Esophagus (tissue), 2 donors: ENCODE measurements around the gene GTF2H2. TPM values are rescaled to one million over a fixed set of nuclear protein-coding genes. Genes with fewer than 3 reads are reported as not detected.
"Not testable (repeated sequence)": the region's sequence is repeated elsewhere in the genome, so short reads cannot be mapped to it uniquely, and the experiment has no call there.

ENCODE experiments used
- H3K27ac ChIP-seq, 2 donors: one replicate each; pipeline ENCODE4 v1.5.1; 2013; ENCODE audit warnings: low read depth in 2 of 2, mild to moderate bottlenecking in 2 of 2, inconsistent platforms in 1 of 2, low read length in 1 of 2, moderate library complexity in 1 of 2
- H3K27me3 ChIP-seq, 2 donors: one replicate each; pipeline ENCODE4 v1.6.1; 2013; ENCODE audit warnings: low read length in 2 of 2, control low read depth in 1 of 2, mild to moderate bottlenecking in 1 of 2; ENCODE audit not compliant: insufficient read depth in 2 of 2, control insufficient read depth in 1 of 2
- H3K36me3 ChIP-seq, 2 donors: one replicate each; pipeline ENCODE4 v1.6.1; 2013; ENCODE audit warnings: low read length in 1 of 2; ENCODE audit not compliant: control insufficient read depth in 2 of 2, insufficient read depth in 2 of 2
- H3K4me1 ChIP-seq, 2 donors: one replicate each; pipeline ENCODE4 v1.6.1; 2013; ENCODE audit warnings: low read length in 1 of 2; ENCODE audit not compliant: control insufficient read depth in 2 of 2, insufficient read depth in 2 of 2
- H3K4me3 ChIP-seq, 2 donors: one replicate each; pipeline ENCODE4 v1.5.1; 2013; ENCODE audit warnings: low read length in 2 of 2, mild to moderate bottlenecking in 2 of 2, low read depth in 1 of 2, moderate library complexity in 1 of 2
- H3K9me3 ChIP-seq, 2 donors: one replicate each; pipeline ENCODE4 v1.6.1; 2013; ENCODE audit warnings: mild to moderate bottlenecking in 2 of 2, low read depth in 1 of 2, low read length in 1 of 2, moderate library complexity in 1 of 2; ENCODE audit not compliant: control insufficient read depth in 2 of 2, insufficient read depth in 1 of 2
- WGBS, 2 donors: extraction: QIAGEN DNeasy Blood & Tissue Kit; methylation state at CpG; one replicate each; pipeline ENCODE4 v1.1.7; 2013; 5-methylcytosine and 5-hydroxymethylcytosine counted together
- polyA plus RNA-seq, 2 donors: library from polyadenylated mRNA; stranded (reverse); fragments of 200-250 nt; gene quantifications; one replicate each; pipeline ENCODE4 v1.2.3, GENCODE V29; 2013
- donor health status: healthy with polysubstance abuse.
- donor health status: Bipolar disorder and iron deficiency.

Gene GTF2H2
- polyA plus RNA-seq = 1 to 10 TPM; 2.3 to 4.0 TPM

DNA sequence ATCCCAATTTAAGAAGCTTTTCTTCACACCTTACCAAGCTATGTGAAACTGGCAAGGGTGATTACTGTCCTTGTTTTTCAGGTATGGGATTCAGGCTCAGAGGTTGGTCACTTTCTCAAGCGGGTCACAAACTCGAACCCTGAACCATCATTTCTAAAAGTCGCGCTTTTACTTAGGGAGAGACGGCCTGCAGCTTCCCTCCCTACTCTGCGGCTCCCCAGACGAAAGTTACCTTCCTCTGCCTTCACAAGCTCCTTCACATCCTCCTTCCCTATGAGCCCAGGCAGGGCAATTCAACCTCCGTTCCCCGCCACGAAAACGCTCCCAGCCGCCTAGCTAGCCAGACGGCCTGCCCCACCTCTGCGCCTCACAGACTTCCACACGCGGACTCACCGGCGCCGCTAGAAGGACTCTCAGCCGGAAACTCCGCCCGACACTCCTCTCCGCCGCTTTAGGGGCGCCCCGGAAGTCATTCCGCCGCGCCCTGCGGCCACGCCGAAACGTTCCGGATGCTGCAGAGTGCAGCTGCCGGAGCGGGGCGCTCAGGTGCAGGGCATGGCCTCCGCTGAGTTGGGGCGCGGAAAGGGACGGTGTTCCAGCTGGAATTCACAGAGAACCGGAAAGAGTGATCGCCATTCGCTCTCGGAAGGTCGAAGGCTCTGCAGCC is at the start of gene GTF2H2:
Gene GTF2H2 (minus strand): TSS at position 415 of the 667 bp plus-strand sequence. CDS start 4,913 bp downstream, outside the sequence.
- H3K27ac ChIP-seq, H3K36me3 ChIP-seq, H3K9me3 ChIP-seq, H3K4me3 ChIP-seq, H3K4me1 ChIP-seq, H3K27me3 ChIP-seq: not testable (repeated sequence)
- no CpG with 5 or more reads among the region's 46 CpGs for WGBS, 2 donors

DNA sequence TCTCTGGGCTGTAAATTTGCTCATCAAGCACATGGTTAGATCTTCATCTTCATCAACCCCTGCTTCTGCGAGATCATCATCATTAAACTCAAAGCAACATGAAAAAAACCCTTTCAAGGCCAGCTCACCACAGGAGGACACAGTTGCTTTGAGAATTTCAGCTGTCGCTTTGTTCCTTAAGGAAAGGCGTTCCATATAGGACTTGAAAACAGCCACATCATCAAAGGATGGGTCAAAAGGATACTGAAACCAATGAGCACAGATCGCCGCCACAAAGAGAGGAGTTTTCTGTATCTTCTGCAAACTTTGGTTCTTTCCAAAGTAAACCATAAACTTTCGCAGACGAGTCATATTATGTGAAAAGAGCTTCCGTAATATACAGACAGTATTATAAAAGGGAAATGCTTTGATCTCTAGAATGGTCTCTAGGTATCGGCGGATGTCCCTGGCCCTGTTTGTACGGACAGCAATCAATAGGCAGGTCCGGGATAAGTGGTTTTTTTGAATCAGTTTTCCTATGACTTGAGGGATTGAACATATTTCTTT is 42.3 kb upstream of the GTF2H2 start:
- not testable (repeated sequence) for H3K4me3 ChIP-seq, H3K4me1 ChIP-seq, H3K27me3 ChIP-seq, H3K9me3 ChIP-seq, H3K27ac ChIP-seq, H3K36me3 ChIP-seq
- WGBS, 2 donors = no CpG with 5 or more reads among the region's 12 CpGs

GRCh38 chr5:71099996-71100395 is 32.5 kb upstream of the GTF2H2 start:
- H3K4me1 ChIP-seq, H3K27ac ChIP-seq, H3K4me3 ChIP-seq, H3K27me3 ChIP-seq, H3K9me3 ChIP-seq, H3K36me3 ChIP-seq: not testable (repeated sequence)
- no CpG with 5 or more reads among the region's 7 CpGs for WGBS, 2 donors

DNA sequence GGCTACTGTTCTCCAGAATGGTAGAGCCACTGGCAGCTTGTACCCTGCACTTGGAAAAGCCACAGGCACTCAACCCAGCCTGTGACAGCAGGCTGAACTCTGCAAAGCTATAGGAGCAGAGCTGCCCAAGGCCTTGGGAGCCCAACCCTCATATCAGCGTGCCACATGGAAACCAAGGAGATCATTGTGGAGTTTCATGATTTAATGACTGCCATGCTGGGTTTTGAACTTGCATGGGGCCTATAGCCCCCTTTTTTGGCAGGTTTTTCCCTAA is 30.4 kb upstream of the GTF2H2 start:
- H3K9me3 ChIP-seq, H3K4me3 ChIP-seq, H3K4me1 ChIP-seq, H3K27me3 ChIP-seq, H3K27ac ChIP-seq, H3K36me3 ChIP-seq: not testable (repeated sequence)
- no CpG with 5 or more reads among the region's 1 CpG for WGBS, 2 donors

GRCh38 chr5:71097173-71097929 is 29.9 kb upstream of the GTF2H2 start:
- H3K36me3 ChIP-seq, H3K4me1 ChIP-seq, H3K27me3 ChIP-seq, H3K4me3 ChIP-seq, H3K9me3 ChIP-seq, H3K27ac ChIP-seq: not testable (repeated sequence)
- 96 to 100% methylated on average over 2 of the region's 3 CpGs for WGBS, 2 donors

GRCh38 chr5:71089773-71090172 is 22.3 kb upstream of the GTF2H2 start:
- H3K4me1 ChIP-seq, H3K27me3 ChIP-seq, H3K27ac ChIP-seq, H3K36me3 ChIP-seq, H3K9me3 ChIP-seq, H3K4me3 ChIP-seq: not testable (repeated sequence)
- WGBS, 2 donors = 60 to 64% methylated on average over 1 of the region's 2 CpGs

DNA sequence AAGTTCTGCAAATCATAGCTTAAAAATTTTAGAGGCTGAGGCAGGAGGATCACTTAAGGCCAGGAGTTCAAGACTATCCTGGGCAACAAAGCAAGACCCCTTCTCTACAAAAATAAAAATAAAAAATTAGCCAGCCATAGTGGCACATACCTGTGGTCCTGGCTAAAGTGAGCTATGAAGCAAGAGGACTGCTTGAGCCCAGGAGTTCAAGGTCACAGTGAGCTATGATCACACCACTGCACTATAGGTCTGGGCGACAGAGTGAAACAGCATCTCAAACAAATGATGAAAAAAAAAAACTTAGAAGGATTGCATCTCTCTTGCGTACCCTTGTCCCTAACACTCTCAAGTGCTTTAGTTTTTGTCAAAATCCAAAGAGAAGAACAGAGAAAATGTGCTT is 21.3 kb upstream of the GTF2H2 start:
- H3K27ac ChIP-seq, H3K36me3 ChIP-seq, H3K9me3 ChIP-seq, H3K27me3 ChIP-seq, H3K4me3 ChIP-seq, H3K4me1 ChIP-seq: not testable (repeated sequence)
- 75 to 100% methylated on average over 1 of the region's 2 CpGs for WGBS, 2 donors

GRCh38 chr5:71086145-71086544 is 18.7 kb upstream of the GTF2H2 start:
- H3K27ac ChIP-seq, H3K27me3 ChIP-seq, H3K36me3 ChIP-seq, H3K4me3 ChIP-seq, H3K9me3 ChIP-seq, H3K4me1 ChIP-seq: not testable (repeated sequence)
- no CpG with 5 or more reads among the region's 1 CpG for WGBS, 2 donors

- not testable (repeated sequence) for H3K27me3 ChIP-seq, H3K9me3 ChIP-seq, H3K36me3 ChIP-seq, H3K27ac ChIP-seq, H3K4me3 ChIP-seq, H3K4me1 ChIP-seq
- WGBS, 2 donors = no CpG with 5 or more reads among the region's 3 CpGs
These were observed 17.0 kb upstream of the GTF2H2 start for GRCh38 chr5:71084280-71085063.
